ENCODE data around the gene MOB2.

DNA sequence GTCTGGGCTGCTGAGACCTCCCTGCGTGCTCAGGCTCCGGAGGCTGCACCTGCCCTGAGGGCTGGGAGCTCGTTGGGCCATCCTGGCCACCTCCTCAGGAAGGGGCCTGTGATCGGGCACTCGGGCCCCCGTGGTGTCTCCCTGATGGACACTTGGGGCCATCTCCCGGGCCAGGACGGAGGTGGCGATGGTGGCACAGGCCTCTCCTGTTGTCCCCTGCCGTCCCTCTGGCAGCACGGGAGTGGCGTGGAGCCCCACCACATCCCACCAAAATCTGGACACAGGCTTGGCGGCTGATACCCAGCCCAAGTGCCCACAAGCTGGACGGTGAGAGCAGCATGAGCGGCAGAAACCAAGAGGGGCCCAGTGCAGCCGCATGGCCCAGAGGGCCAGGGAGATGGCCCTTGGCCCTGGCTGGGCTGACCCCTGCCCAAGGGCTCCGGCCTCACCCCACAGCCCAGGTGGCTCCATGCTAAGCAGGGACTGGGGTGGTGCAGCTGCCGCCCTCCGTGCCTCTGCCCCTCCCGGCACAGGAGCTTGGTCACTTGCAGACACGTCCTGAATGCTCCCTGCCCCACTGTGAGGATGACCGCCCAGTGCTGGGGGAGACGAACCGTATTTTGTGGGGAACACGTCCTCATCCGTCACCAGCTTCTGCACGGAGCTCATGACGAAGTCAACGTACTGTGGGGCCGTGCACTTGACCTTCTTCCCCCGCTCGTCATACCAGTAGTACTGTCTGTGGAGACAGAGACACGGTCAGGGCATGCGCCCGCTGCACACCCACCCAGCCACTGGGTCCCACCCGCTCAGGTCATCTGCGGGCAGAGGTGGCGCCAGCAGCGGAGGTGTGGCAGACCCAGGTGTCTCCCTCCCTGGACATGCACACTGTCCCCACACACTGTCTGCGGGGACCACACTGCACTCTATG, 15.6 kb downstream of the MOB2 start:
- TF ChIP-seq, protein P1, sequence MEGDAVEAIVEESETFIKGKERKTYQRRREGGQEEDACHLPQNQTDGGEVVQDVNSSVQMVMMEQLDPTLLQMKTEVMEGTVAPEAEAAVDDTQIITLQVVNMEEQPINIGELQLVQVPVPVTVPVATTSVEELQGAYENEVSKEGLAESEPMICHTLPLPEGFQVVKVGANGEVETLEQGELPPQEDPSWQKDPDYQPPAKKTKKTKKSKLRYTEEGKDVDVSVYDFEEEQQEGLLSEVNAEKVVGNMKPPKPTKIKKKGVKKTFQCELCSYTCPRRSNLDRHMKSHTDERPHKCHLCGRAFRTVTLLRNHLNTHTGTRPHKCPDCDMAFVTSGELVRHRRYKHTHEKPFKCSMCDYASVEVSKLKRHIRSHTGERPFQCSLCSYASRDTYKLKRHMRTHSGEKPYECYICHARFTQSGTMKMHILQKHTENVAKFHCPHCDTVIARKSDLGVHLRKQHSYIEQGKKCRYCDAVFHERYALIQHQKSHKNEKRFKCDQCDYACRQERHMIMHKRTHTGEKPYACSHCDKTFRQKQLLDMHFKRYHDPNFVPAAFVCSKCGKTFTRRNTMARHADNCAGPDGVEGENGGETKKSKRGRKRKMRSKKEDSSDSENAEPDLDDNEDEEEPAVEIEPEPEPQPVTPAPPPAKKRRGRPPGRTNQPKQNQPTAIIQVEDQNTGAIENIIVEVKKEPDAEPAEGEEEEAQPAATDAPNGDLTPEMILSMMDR (IDR thresholded peaks at IDR 0.05), result no peak
- TF ChIP-seq POLR2AphosphoS5 (IDR thresholded peaks at IDR 0.05) (no peak), POLR2A (IDR thresholded peaks at IDR 0.05) (no peak), EP300 (IDR thresholded peaks at IDR 0.05) (no peak)

All from gastroesophageal sphincter (tissue), 3 donors.